ENCODE results near the gene LIPC. TPM values are rescaled to one million over a fixed set of nuclear protein-coding genes. Genes with fewer than 3 reads are reported as not detected.

The LIPC gene
- total and polyA plus RNA-seq, 7 donors, result 0.36 to 3.0 (median 0.83) TPM; not detected in 2

GRCh38 chr15:58608711-58609110, 176.9 kb downstream of the LIPC start:
- Histone ChIP-seq H3K4me1 (no peaks in the 10 kb centered on the region), H3K4me3 (no peak overlapping the region), H3K27ac (no peak overlapping the region), H3K9me3 (peaks cover 0 to under 1% (median under 1%) of the 10 kb centered on the region in 4 donors), H3K36me3 (peaks cover 0 to 21% (median under 1%) of the 10 kb centered on the region in 4 donors), H3K27me3 (no peaks in the 10 kb centered on the region)
- TF ChIP-seq EP300 (IDR thresholded peaks at IDR 0.05) (no peak), POLR2A (IDR thresholded peaks at IDR 0.05) (no peak), POLR2AphosphoS5 (IDR thresholded peaks at IDR 0.05) (no peak), CTCF (IDR thresholded peaks at IDR 0.05) (no peak)
- intact Hi-C loops (cut with DNase I), result no loop called here
- 81% methylated on average over 1 of the region's 1 CpG for WGBS, 2 donors
- no peak for DNase-seq

GRCh38 chr15:58611731-58612676, 180.2 kb downstream of the LIPC start:
- 52 to 84% methylated on average over 6 of the region's 6 CpGs for WGBS, 2 donors
- Histone ChIP-seq H3K4me1 (no peaks in the 10 kb centered on the region), H3K27me3 (no peaks in the 10 kb centered on the region), H3K27ac (no peak overlapping the region), H3K4me3 (no peak overlapping the region), H3K36me3 (peaks cover 0 to 22% (median 2%) of the 10 kb centered on the region in 4 donors), H3K9me3 (peaks cover 0 to 8% (median 5%) of the 10 kb centered on the region in 4 donors)
- no peak for TF ChIP-seq CTCF (IDR thresholded peaks at IDR 0.05)
- no peak for TF ChIP-seq POLR2AphosphoS5 (IDR thresholded peaks at IDR 0.05)
- TF ChIP-seq EP300 (IDR thresholded peaks at IDR 0.05), result no peak
- TF ChIP-seq POLR2A (IDR thresholded peaks at IDR 0.05), result no peak
- intact Hi-C loops (cut with DNase I), result no loop called here
- DNase-seq, result no peak

- 94 to 100% methylated on average over 1 of the region's 1 CpG for WGBS, 2 donors
- peaks cover 0 to 22% (median 2%) of the 10 kb centered on the region in 4 donors for H3K36me3 ChIP-seq
- H3K9me3 ChIP-seq, result peaks cover 0 to 8% (median 5%) of the 10 kb centered on the region in 4 donors
- H3K27ac ChIP-seq, result no peak overlapping the region
- intact Hi-C loops (cut with DNase I), result no loop called here
- no peak for TF ChIP-seq EP300 (IDR thresholded peaks at IDR 0.05)
- no peak for TF ChIP-seq POLR2AphosphoS5 (IDR thresholded peaks at IDR 0.05)
- no peak for TF ChIP-seq POLR2A (IDR thresholded peaks at IDR 0.05)
- TF ChIP-seq CTCF (IDR thresholded peaks at IDR 0.05), result no peak
- H3K4me1 ChIP-seq, result no peaks in the 10 kb centered on the region
- no peak overlapping the region for H3K4me3 ChIP-seq
- DNase-seq, result no peak
- no peaks in the 10 kb centered on the region for H3K27me3 ChIP-seq
These were observed 184.4 kb downstream of the LIPC start for GRCh38 chr15:58616171-58616570.

Small RNA genes within 50 kb of the gene (small RNA-seq; reads per million reads assigned to genes)
- gene AC084781.2, result 0 reads per million in 3 donors

Data from sigmoid colon (tissue), 7 donors.